ENCODE data around the gene GBGT1.
A peak's percentile ranks its signal among the peaks of the same experiment; 100 is the strongest.

DNA sequence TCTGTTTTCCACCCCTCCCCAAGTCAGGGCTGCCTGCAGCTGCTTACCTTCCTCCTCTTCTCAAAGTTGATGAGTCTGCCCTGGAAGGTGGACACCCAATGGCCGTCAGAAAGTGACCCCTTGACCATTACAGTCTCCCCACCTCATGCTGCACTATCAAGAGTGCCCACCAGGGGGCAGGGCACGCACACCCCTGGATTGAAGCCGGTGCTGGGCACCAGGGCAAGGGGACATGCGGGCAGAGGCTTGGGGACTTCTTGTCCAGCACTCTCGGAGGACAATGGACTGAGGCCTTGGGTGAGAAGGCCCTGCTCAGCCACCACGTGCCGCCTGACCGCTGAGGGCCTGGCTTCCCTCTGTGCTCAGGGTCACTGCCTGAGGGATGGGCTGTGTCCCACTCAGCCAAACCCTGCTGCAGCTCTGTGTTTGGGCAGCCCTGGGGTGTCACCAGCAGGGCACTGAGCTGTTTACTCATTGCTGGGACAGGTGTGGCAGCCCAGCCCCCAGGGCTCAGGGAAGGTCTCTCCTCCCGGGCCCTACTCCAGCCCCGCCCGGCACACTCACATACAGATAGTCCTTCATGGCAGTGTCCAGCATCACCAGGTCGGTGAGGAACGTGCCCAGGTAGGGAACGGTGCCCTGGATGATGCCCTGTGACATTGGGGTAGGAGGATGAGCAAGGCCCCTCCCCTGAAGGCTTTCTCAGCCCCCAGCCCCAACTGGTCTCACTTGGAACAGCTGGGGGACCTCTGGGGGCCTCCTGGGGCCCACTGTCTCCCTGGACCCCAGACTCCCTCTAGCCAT, 60.3 kb downstream of the GBGT1 start:
- TF ChIP-seq, protein P1, sequence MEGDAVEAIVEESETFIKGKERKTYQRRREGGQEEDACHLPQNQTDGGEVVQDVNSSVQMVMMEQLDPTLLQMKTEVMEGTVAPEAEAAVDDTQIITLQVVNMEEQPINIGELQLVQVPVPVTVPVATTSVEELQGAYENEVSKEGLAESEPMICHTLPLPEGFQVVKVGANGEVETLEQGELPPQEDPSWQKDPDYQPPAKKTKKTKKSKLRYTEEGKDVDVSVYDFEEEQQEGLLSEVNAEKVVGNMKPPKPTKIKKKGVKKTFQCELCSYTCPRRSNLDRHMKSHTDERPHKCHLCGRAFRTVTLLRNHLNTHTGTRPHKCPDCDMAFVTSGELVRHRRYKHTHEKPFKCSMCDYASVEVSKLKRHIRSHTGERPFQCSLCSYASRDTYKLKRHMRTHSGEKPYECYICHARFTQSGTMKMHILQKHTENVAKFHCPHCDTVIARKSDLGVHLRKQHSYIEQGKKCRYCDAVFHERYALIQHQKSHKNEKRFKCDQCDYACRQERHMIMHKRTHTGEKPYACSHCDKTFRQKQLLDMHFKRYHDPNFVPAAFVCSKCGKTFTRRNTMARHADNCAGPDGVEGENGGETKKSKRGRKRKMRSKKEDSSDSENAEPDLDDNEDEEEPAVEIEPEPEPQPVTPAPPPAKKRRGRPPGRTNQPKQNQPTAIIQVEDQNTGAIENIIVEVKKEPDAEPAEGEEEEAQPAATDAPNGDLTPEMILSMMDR (conservative IDR thresholded peaks at IDR 0.05; ENCODE audit: low read depth in 2 of 2), result peak; percentile 92 to 96
- TF ChIP-seq, protein P2, sequence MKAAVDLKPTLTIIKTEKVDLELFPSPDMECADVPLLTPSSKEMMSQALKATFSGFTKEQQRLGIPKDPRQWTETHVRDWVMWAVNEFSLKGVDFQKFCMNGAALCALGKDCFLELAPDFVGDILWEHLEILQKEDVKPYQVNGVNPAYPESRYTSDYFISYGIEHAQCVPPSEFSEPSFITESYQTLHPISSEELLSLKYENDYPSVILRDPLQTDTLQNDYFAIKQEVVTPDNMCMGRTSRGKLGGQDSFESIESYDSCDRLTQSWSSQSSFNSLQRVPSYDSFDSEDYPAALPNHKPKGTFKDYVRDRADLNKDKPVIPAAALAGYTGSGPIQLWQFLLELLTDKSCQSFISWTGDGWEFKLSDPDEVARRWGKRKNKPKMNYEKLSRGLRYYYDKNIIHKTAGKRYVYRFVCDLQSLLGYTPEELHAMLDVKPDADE (IDR thresholded peaks at IDR 0.05), result no peak
- TF ChIP-seq EZH2phosphoT487 (IDR thresholded peaks at IDR 0.05; ENCODE audit: unreplicated experiment), result no peak
- no peak for TF ChIP-seq EZH2 (IDR thresholded peaks at IDR 0.05; ENCODE audit: low read depth, unreplicated experiment)
- TF ChIP-seq, protein P3, sequence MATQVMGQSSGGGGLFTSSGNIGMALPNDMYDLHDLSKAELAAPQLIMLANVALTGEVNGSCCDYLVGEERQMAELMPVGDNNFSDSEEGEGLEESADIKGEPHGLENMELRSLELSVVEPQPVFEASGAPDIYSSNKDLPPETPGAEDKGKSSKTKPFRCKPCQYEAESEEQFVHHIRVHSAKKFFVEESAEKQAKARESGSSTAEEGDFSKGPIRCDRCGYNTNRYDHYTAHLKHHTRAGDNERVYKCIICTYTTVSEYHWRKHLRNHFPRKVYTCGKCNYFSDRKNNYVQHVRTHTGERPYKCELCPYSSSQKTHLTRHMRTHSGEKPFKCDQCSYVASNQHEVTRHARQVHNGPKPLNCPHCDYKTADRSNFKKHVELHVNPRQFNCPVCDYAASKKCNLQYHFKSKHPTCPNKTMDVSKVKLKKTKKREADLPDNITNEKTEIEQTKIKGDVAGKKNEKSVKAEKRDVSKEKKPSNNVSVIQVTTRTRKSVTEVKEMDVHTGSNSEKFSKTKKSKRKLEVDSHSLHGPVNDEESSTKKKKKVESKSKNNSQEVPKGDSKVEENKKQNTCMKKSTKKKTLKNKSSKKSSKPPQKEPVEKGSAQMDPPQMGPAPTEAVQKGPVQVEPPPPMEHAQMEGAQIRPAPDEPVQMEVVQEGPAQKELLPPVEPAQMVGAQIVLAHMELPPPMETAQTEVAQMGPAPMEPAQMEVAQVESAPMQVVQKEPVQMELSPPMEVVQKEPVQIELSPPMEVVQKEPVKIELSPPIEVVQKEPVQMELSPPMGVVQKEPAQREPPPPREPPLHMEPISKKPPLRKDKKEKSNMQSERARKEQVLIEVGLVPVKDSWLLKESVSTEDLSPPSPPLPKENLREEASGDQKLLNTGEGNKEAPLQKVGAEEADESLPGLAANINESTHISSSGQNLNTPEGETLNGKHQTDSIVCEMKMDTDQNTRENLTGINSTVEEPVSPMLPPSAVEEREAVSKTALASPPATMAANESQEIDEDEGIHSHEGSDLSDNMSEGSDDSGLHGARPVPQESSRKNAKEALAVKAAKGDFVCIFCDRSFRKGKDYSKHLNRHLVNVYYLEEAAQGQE (IDR thresholded peaks at IDR 0.05; ENCODE audit: unreplicated experiment), result no peak
- TF ChIP-seq POLR2AphosphoS5 (IDR thresholded peaks at IDR 0.05; ENCODE audit: low read depth), result no peak
- TF ChIP-seq ZNF331 (CRISPR knock-in tag; IDR thresholded peaks at IDR 0.05; ENCODE audit: low read depth), result no peak
- no peak for TF ChIP-seq CREB1 (CRISPR knock-in tag; IDR thresholded peaks at IDR 0.05; ENCODE audit: low read depth)
- no peak for TF ChIP-seq JUNB (IDR thresholded peaks at IDR 0.05; ENCODE audit: unreplicated experiment)
- TF ChIP-seq STAT1 (IDR thresholded peaks at IDR 0.05; ENCODE audit: unreplicated experiment), result no peak
- TF ChIP-seq ZNF114 (CRISPR knock-in tag; IDR thresholded peaks at IDR 0.05), result no peak
- TF ChIP-seq, protein P4, sequence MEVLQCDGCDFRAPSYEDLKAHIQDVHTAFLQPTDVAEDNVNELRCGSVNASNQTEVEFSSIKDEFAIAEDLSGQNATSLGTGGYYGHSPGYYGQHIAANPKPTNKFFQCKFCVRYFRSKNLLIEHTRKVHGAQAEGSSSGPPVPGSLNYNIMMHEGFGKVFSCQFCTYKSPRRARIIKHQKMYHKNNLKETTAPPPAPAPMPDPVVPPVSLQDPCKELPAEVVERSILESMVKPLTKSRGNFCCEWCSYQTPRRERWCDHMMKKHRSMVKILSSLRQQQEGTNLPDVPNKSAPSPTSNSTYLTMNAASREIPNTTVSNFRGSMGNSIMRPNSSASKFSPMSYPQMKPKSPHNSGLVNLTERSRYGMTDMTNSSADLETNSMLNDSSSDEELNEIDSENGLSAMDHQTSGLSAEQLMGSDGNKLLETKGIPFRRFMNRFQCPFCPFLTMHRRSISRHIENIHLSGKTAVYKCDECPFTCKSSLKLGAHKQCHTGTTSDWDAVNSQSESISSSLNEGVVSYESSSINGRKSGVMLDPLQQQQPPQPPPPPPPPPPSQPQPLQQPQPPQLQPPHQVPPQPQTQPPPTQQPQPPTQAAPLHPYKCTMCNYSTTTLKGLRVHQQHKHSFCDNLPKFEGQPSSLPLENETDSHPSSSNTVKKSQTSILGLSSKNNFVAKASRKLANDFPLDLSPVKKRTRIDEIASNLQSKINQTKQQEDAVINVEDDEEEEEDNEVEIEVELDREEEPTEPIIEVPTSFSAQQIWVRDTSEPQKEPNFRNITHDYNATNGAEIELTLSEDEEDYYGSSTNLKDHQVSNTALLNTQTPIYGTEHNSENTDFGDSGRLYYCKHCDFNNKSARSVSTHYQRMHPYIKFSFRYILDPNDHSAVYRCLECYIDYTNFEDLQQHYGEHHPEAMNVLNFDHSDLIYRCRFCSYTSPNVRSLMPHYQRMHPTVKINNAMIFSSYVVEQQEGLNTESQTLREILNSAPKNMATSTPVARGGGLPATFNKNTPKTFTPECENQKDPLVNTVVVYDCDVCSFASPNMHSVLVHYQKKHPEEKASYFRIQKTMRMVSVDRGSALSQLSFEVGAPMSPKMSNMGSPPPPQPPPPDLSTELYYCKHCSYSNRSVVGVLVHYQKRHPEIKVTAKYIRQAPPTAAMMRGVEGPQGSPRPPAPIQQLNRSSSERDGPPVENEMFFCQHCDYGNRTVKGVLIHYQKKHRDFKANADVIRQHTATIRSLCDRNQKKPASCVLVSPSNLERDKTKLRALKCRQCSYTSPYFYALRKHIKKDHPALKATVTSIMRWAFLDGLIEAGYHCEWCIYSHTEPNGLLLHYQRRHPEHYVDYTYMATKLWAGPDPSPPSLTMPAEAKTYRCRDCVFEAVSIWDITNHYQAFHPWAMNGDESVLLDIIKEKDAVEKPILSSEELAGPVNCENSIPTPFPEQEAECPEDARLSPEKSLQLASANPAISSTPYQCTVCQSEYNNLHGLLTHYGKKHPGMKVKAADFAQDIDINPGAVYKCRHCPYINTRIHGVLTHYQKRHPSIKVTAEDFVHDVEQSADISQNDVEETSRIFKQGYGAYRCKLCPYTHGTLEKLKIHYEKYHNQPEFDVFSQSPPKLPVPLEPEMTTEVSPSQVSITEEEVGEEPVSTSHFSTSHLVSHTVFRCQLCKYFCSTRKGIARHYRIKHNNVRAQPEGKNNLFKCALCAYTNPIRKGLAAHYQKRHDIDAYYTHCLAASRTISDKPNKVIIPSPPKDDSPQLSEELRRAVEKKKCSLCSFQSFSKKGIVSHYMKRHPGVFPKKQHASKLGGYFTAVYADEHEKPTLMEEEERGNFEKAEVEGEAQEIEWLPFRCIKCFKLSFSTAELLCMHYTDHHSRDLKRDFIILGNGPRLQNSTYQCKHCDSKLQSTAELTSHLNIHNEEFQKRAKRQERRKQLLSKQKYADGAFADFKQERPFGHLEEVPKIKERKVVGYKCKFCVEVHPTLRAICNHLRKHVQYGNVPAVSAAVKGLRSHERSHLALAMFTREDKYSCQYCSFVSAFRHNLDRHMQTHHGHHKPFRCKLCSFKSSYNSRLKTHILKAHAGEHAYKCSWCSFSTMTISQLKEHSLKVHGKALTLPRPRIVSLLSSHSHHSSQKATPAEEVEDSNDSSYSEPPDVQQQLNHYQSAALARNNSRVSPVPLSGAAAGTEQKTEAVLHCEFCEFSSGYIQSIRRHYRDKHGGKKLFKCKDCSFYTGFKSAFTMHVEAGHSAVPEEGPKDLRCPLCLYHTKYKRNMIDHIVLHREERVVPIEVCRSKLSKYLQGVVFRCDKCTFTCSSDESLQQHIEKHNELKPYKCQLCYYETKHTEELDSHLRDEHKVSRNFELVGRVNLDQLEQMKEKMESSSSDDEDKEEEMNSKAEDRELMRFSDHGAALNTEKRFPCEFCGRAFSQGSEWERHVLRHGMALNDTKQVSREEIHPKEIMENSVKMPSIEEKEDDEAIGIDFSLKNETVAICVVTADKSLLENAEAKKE (CRISPR knock-in tag; IDR thresholded peaks at IDR 0.05), result no peak
- TF ChIP-seq NANOG (IDR thresholded peaks at IDR 0.05; ENCODE audit: borderline replicate concordance), result no peak

All from GM23338 (cell line).